ENCODE measurements around the gene NUF2. TPM values are rescaled to one million over a fixed set of nuclear protein-coding genes. Genes with fewer than 3 reads are reported as not detected.
"Not testable (repeated sequence)": the region's sequence is repeated elsewhere in the genome, so short reads cannot be mapped to it uniquely, and the experiment has no call there.

Gene NUF2
- total RNA-seq, 1 donor from 2014 or later: 0.89 TPM

GRCh38 chr1:163315773-163316374 lies 5.9 kb upstream of the NUF2 start:
- ATAC-seq: no peak
- DNase-seq (ENCODE audit: missing footprints): no peak
- intact Hi-C loops (cut with DNase I): loop anchor here (2.0 to 5.0 kb wide), 2 partner anchors 245 to 439 kb away; no protein-coding TSS in a partner anchor

GRCh38 chr1:163320891-163321290 lies 863 bp upstream of the NUF2 start:
- DNase-seq (ENCODE audit: missing footprints) (no peak), ATAC-seq (no peak)
- intact Hi-C loops (cut with DNase I): no loop called here

GRCh38 chr1:163323339-163323738 lies 1.6 kb downstream of the NUF2 start:
- ATAC-seq; intact Hi-C loops (cut with DNase I); DNase-seq (ENCODE audit: missing footprints): not testable (repeated sequence)

- intact Hi-C loops (cut with DNase I): no loop called here
- ATAC-seq: no peak
- DNase-seq (ENCODE audit: missing footprints): no peak
Observed at GRCh38 chr1:163331116-163331515, 9.4 kb downstream of the NUF2 start.

- no peak for DNase-seq (ENCODE audit: missing footprints)
- no peak for ATAC-seq
- intact Hi-C loops (cut with DNase I): no loop called here
Observed at GRCh38 chr1:163335216-163335615, 13.5 kb downstream of the NUF2 start.

GRCh38 chr1:163337631-163338030 lies 15.9 kb downstream of the NUF2 start:
- ATAC-seq: no peak
- intact Hi-C loops (cut with DNase I): no loop called here
- DNase-seq (ENCODE audit: missing footprints): no peak

- ATAC-seq: no peak
Observed at GRCh38 chr1:163346326-163346870, 24.6 kb downstream of the NUF2 start.

GRCh38 chr1:163347106-163347505 lies 25.4 kb downstream of the NUF2 start:
- intact Hi-C loops (cut with DNase I): no loop called here
- no peak for DNase-seq (ENCODE audit: missing footprints)
- no peak for ATAC-seq

More at GRCh38 chr1:163346326-163346870, 24.6 kb downstream of the NUF2 start:
- intact Hi-C loops (cut with DNase I): no loop called here
- no peak for DNase-seq (ENCODE audit: missing footprints)

- no peak for ATAC-seq
- no peak for DNase-seq (ENCODE audit: missing footprints)
- intact Hi-C loops (cut with DNase I): no loop called here
Observed at GRCh38 chr1:163351912-163352311, 30.2 kb downstream of the NUF2 start.

GRCh38 chr1:163357378-163357777 lies 35.6 kb downstream of the NUF2 start:
- no peak for DNase-seq (ENCODE audit: missing footprints)
- intact Hi-C loops (cut with DNase I): no loop called here
- ATAC-seq: no peak

GRCh38 chr1:163358172-163358571 lies 36.4 kb downstream of the NUF2 start:
- DNase-seq (ENCODE audit: missing footprints); intact Hi-C loops (cut with DNase I); ATAC-seq: not testable (repeated sequence)

- intact Hi-C loops (cut with DNase I): loop anchor here (10.0 kb wide), 1 partner anchor 1713 kb away; no protein-coding TSS in a partner anchor
- DNase-seq (ENCODE audit: missing footprints) (no peak), ATAC-seq (no peak)
Observed at GRCh38 chr1:163361123-163361934, 39.6 kb downstream of the NUF2 start.

GRCh38 chr1:163365186-163365585 lies 43.4 kb downstream of the NUF2 start:
- intact Hi-C loops (cut with DNase I): loop anchor here (10.0 kb wide), 1 partner anchor 1710 kb away; no protein-coding TSS in a partner anchor
- DNase-seq (ENCODE audit: missing footprints): no peak
- ATAC-seq: no peak

GRCh38 chr1:163366555-163366954 lies 44.8 kb downstream of the NUF2 start:
- intact Hi-C loops (cut with DNase I): loop anchor here (10.0 kb wide), 1 partner anchor 1708 kb away; no protein-coding TSS in a partner anchor
- no peak for DNase-seq (ENCODE audit: missing footprints)
- no peak for ATAC-seq

GRCh38 chr1:163367721-163368120 lies 46.0 kb downstream of the NUF2 start:
- ATAC-seq (no peak), DNase-seq (ENCODE audit: missing footprints) (no peak)
- intact Hi-C loops (cut with DNase I): loop anchor here (10.0 kb wide), 1 partner anchor 1707 kb away; no protein-coding TSS in a partner anchor

GRCh38 chr1:163372576-163372975 lies 50.8 kb downstream of the NUF2 start:
- ATAC-seq: no peak
- intact Hi-C loops (cut with DNase I): no loop called here
- no peak for DNase-seq (ENCODE audit: missing footprints)

- no peak for DNase-seq (ENCODE audit: missing footprints)
- intact Hi-C loops (cut with DNase I): no loop called here
- no peak for ATAC-seq
Observed at GRCh38 chr1:163378554-163378953, 56.8 kb downstream of the NUF2 start.

GRCh38 chr1:163379801-163380200 lies 58.0 kb downstream of the NUF2 start:
- DNase-seq (ENCODE audit: missing footprints) (no peak), ATAC-seq (no peak)
- intact Hi-C loops (cut with DNase I): no loop called here

GRCh38 chr1:163381487-163382184 lies 59.9 kb downstream of the NUF2 start:
- DNase-seq (ENCODE audit: missing footprints) (no peak), ATAC-seq (no peak)
- intact Hi-C loops (cut with DNase I): no loop called here

Measured in Right ventricle myocardium inferior (tissue), 1 donor.